IMR-90 (cell line): Measurements from ENCODE around the gene TEKT5.

Experiments
- CEBPB ChIP-seq: IDR thresholded peaks from 2 replicates; pipeline ENCODE4 v1.6.1; 2012; ENCODE audit warnings: low read depth, low read length, improper control_type of control experiment
- CTCF ChIP-seq: conservative IDR thresholded peaks from 2 replicates; pipeline ENCODE4 v1.5.1; 2012; ENCODE audit warnings: mild to moderate bottlenecking, low read depth, low read length, improper control_type of control experiment
- MAFK ChIP-seq: IDR thresholded peaks from 2 replicates; pipeline ENCODE4 v1.6.1; 2012; ENCODE audit warnings: low read depth, low read length, improper control_type of control experiment
- POLR2A ChIP-seq: IDR thresholded peaks from 2 replicates; pipeline ENCODE4 v1.6.1; 2012; ENCODE audit warnings: mild to moderate bottlenecking, low read depth, low read length

GRCh38 chr16:10647721-10648296, 46.9 kb downstream of the TEKT5 start:
- TF ChIP-seq POLR2A (no peak), CTCF (no peak), MAFK (no peak), CEBPB (no peak)
